LNCaP clone FGC (cell line): ENCODE results near the gene RASSF4.
A peak's percentile ranks its signal among the peaks of the same experiment; 100 is the strongest.

Experiments used
- DNase-seq: peaks from one replicate; pipeline ENCODE4 v3.0.0-alpha.2; 2011; ENCODE audit warnings: low read depth
- H3K4me3 ChIP-seq: 2 replicates; pipeline ENCODE4 v1.5.1; 2011; ENCODE audit warnings: mild to moderate bottlenecking, low read depth, low read length, control low read depth
- TF ChIP-seq, protein P1 (sequence below): IDR thresholded peaks from 2 replicates; pipeline ENCODE4 v1.5.1; 2012; ENCODE audit warnings: mild to moderate bottlenecking; ENCODE audit not compliant: control insufficient read depth, insufficient read depth; ENCODE audit errors: extremely low read depth

RASSF4 gene

DNA sequence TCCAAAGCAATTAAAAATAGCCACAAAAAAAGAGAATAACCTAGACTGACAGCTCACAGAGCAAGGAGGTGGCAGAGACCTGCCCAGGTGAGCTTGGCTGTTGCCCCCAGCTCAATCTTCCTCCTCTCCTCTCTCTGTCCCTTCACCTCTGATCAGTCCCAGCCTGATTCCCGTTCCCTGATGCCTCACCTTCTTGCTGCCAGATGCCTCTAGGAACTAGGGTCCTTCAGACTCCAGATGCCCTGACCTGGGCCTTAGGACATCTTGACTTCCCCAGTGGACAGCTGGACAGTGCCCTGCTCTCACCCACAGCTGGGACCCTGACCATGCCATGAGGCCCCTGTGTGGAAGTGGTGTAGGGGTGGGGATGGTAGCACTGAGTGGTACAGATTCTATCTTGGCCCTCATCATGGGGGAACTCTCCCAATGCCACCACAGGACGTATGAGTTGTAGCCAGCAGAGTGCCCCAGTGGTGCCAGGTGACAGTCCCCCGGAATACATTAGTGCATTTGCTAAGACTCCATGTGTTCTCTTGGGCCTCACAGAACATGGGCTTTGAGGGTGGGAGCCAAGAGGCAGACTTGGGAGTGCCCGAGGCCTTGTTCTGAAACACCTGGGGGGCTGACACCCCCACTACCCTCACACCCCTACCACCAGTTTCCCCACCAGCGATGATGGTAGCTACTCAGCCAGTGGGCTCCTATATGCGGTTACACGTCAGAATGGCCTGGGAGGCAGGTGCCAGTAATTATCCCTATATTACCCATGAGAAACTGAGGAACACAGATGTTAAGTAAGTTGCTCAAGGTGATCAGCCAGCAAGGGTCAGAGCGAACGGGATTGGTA lies 17.0 kb downstream of the RASSF4 start:
- DNase-seq: no peak

DNA sequence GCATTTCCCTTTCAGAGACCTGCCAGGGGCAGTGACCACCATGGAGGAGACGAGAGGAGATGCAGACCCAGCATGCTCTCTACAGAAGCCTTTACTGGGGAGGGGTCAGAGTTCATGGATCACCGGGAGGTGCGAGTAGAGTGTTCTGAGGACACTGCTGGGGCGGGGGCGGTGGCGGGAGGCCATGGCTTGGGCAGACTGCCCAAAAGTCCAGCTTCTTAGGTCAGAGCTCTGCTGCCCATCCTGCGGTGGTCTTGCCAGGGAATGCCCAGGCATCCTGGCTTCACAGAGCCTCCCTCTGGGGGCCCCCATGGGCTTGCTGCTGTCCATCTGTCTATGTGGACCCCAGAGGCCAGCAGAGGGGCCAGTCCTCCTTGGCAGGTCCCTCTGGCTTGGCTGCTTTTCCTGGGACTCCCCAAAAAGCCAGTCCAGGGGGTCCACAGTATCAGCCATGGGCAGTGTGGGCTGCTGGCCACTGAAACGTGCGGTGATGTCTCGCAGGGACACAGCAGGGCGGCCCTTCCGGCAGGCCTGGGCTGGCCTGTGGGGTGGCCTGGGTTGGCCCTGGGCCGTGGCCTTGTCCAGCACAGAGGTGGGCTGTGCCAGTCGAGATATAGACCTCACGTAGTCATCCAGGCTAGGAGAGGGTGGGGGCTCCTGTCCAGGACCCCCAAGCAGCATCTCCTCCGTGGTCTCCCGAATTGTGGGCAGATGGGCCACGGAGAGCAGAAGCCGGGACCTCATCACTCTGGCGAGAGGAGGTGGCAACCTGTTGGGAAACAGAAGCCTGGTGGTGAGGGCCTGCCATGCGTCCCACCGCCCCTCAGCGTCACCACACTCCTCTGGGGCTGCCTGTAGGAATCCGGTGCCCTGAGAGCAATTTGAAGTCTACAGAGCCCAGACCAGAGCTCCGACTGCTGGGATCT lies 17.9 kb downstream of the RASSF4 start:
- peak overlapping the region; percentile 50 for H3K4me3 ChIP-seq
- DNase-seq: no peak
- TF ChIP-seq, protein P1, sequence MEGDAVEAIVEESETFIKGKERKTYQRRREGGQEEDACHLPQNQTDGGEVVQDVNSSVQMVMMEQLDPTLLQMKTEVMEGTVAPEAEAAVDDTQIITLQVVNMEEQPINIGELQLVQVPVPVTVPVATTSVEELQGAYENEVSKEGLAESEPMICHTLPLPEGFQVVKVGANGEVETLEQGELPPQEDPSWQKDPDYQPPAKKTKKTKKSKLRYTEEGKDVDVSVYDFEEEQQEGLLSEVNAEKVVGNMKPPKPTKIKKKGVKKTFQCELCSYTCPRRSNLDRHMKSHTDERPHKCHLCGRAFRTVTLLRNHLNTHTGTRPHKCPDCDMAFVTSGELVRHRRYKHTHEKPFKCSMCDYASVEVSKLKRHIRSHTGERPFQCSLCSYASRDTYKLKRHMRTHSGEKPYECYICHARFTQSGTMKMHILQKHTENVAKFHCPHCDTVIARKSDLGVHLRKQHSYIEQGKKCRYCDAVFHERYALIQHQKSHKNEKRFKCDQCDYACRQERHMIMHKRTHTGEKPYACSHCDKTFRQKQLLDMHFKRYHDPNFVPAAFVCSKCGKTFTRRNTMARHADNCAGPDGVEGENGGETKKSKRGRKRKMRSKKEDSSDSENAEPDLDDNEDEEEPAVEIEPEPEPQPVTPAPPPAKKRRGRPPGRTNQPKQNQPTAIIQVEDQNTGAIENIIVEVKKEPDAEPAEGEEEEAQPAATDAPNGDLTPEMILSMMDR: no peak

More for the DNA sequence above, 17.0 kb downstream of the RASSF4 start:
- no peak overlapping the region for H3K4me3 ChIP-seq
- TF ChIP-seq, protein P1: no peak

DNA sequence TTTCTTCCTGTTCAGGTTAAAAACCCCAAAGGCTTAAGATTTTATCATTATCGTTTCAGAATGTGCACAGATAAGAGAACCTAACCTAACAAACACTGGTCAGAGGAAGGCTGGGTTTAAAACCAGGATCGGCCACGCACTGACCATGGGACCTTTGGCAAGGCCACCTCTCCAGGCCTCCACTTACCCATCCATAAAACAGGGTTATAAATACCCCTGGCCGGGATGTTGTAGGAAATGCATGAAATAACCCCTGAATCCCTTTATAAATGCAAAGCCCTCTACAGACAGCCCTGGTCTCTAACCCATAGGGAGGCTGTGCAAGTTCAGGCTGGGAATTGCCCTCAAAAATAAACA lies 18.6 kb downstream of the RASSF4 start:
- TF ChIP-seq, protein P1: no peak
- no peak for DNase-seq
- H3K4me3 ChIP-seq: peak overlapping the region; percentile 50

DNA sequence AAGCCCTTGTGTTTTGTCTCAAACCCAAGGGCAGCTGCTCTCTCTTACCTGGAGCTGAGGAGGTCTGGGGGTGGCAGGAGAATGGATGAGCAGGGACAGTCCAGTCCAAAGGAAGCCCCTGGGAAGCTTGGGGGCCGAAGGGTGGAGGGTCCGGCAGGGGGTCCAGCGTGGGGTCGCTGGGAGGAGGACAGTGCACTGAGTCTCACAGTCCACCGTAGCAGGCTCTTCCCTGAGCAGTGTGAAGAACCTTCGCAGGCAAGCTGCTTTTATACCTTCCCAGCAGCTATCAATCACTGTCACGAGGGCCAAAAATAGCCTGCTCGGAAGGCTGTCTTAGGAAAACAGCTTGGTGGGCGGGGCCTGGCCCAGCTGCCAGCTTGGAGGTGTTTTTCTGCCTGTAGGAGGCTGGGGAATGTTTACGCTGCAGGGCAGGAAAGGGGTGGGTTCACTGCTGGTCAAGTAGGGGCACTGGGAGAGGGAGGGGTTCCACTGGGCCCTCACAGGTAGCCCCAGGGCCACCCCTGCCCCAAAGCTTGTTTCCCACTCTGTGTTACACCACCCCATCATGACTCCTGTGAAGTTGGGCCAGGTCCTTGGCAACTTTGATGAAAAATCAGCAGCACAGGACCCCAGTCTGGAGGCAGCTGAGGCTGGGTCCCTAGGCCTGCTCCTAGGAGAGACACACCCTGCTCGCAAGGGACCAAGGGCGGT lies 19.1 kb downstream of the RASSF4 start, which contains the start of gene DEPP1:
Gene DEPP1, minus strand, starts transcription at position 240 of the 711 bp plus-strand sequence. CDS start 779 bp downstream, outside the sequence.
- DNase-seq: peak; percentile 91
- TF ChIP-seq, protein P1: no peak

DNA sequence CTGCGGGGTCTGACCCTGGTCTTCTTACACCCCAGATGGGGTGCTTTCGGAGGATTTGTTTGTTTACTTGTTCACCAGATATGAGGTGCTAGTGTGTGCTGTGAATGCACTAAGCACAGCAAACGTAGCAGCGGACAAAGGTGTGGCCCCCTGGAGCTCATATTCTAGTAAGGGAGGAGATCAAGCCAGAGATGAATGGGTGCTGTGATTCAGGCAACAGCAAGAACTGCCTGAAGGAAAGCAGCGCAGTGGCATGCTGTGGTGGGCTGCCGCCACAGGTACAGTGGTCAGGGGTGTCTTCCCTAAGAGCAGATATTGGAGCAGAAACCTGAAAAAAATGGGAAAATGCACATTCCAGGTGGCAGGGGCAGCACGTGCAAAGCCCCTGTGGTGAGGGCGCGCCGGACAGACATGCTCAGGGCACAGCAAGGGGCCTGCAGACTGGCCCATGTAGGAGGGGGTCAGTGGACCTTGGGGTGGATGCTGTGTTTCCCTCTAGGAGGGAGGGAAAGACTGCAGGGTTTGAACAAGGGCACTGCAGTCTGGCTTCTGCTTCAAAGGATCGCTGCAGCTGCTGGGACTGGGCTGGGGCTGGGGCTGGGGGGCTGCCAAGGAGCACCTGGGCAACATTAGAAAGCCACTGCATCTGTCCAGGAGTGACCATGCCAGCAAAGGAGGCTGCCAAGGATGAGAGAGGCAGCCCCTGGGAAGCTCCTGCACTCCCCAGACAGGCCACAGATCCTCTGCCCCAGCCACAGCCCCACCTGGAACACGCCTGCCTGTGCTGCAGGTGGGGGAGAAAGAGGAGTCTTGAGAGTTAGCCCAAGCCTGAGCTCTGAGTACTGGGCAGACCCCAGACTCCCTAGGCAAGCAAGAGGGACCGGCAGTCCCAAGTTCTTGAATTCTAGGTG lies 19.9 kb downstream of the RASSF4 start:
- DNase-seq: no peak
- TF ChIP-seq, protein P1: no peak
- H3K4me3 ChIP-seq: no peak overlapping the region

More for the DNA sequence above, 19.1 kb downstream of the RASSF4 start, which contains the start of gene DEPP1:
- peak within 1 kb of the TSS; percentile 50 for H3K4me3 ChIP-seq
